Measurements from ENCODE around the gene ABCC4. TPM values are rescaled to one million over a fixed set of nuclear protein-coding genes. Genes with fewer than 3 reads are reported as not detected.

The ABCC4 gene
- total RNA-seq, 1 experiment from 2014 or later: 52.0 TPM

GRCh38 chr13:95248953-95249352 lies 52.3 kb downstream of the ABCC4 start:
- no peaks in the 10 kb centered on the region for H3K27me3 ChIP-seq (replicated peaks; ENCODE audit: insufficient read depth, low read depth, low read length, poor library complexity)
- no peak for DNase-seq (ENCODE audit: low spot score)
- no peak overlapping the region for H3K27ac ChIP-seq (ENCODE audit: low read depth, low read length, poor library complexity, severe bottlenecking)
- TF ChIP-seq EZH2 (IDR thresholded peaks at IDR 0.05; ENCODE audit: borderline replicate concordance, low read depth, low read length, poor library complexity, severe bottlenecking) (no peak), CTCF (conservative IDR thresholded peaks at IDR 0.05; ENCODE audit: low read depth, low read length) (no peak)
- CTCF ChIA-PET: no interaction called here
- H3K9me3 ChIP-seq (ENCODE audit: low read depth, low read length, poor library complexity, severe bottlenecking): no peaks in the 10 kb centered on the region
- POLR2A ChIA-PET (ENCODE audit: low non-redundant PET): no interaction called here
- H3K36me3 ChIP-seq (ENCODE audit: insufficient read depth, low read length, poor library complexity, severe bottlenecking): peaks cover 7% of the 10 kb centered on the region
- intact Hi-C loops (cut with micrococcal nuclease; ENCODE audit: unreplicated experiment): no loop called here
- BruUV-seq (replicated peaks): no TSS peak
- no peak overlapping the region for H3K4me3 ChIP-seq (ENCODE audit: low read depth, low read length, poor library complexity, severe bottlenecking)
- no peaks in the 10 kb centered on the region for H3K4me1 ChIP-seq (ENCODE audit: insufficient read depth, low read length, poor library complexity, severe bottlenecking)

GRCh38 chr13:95247852-95248251 lies 53.4 kb downstream of the ABCC4 start:
- POLR2A ChIA-PET (ENCODE audit: low non-redundant PET): no interaction called here
- H3K27me3 ChIP-seq (replicated peaks; ENCODE audit: insufficient read depth, low read depth, low read length, poor library complexity): no peaks in the 10 kb centered on the region
- no peak overlapping the region for H3K27ac ChIP-seq (ENCODE audit: low read depth, low read length, poor library complexity, severe bottlenecking)
- TF ChIP-seq CTCF (conservative IDR thresholded peaks at IDR 0.05; ENCODE audit: low read depth, low read length) (no peak), EZH2 (IDR thresholded peaks at IDR 0.05; ENCODE audit: borderline replicate concordance, low read depth, low read length, poor library complexity, severe bottlenecking) (no peak)
- H3K4me3 ChIP-seq (ENCODE audit: low read depth, low read length, poor library complexity, severe bottlenecking): no peak overlapping the region
- CTCF ChIA-PET: no interaction called here
- intact Hi-C loops (cut with micrococcal nuclease; ENCODE audit: unreplicated experiment): no loop called here
- peaks cover 7% of the 10 kb centered on the region for H3K36me3 ChIP-seq (ENCODE audit: insufficient read depth, low read length, poor library complexity, severe bottlenecking)
- no TSS peak for BruUV-seq (replicated peaks)
- no peak for DNase-seq (ENCODE audit: low spot score)
- H3K4me1 ChIP-seq (ENCODE audit: insufficient read depth, low read length, poor library complexity, severe bottlenecking): no peaks in the 10 kb centered on the region
- H3K9me3 ChIP-seq (ENCODE audit: low read depth, low read length, poor library complexity, severe bottlenecking): no peaks in the 10 kb centered on the region

GRCh38 chr13:95247171-95247570 lies 54.1 kb downstream of the ABCC4 start:
- H3K4me1 ChIP-seq (ENCODE audit: insufficient read depth, low read length, poor library complexity, severe bottlenecking): no peaks in the 10 kb centered on the region
- ChIA-PET CTCF (no interaction called here), POLR2A (ENCODE audit: low non-redundant PET) (no interaction called here)
- peaks cover 7% of the 10 kb centered on the region for H3K36me3 ChIP-seq (ENCODE audit: insufficient read depth, low read length, poor library complexity, severe bottlenecking)
- no TSS peak for BruUV-seq (replicated peaks)
- intact Hi-C loops (cut with micrococcal nuclease; ENCODE audit: unreplicated experiment): no loop called here
- no peak for DNase-seq (ENCODE audit: low spot score)
- no peaks in the 10 kb centered on the region for H3K27me3 ChIP-seq (replicated peaks; ENCODE audit: insufficient read depth, low read depth, low read length, poor library complexity)
- H3K27ac ChIP-seq (ENCODE audit: low read depth, low read length, poor library complexity, severe bottlenecking): no peak overlapping the region
- H3K4me3 ChIP-seq (ENCODE audit: low read depth, low read length, poor library complexity, severe bottlenecking): no peak overlapping the region
- no peaks in the 10 kb centered on the region for H3K9me3 ChIP-seq (ENCODE audit: low read depth, low read length, poor library complexity, severe bottlenecking)
- no peak for TF ChIP-seq CTCF (conservative IDR thresholded peaks at IDR 0.05; ENCODE audit: low read depth, low read length)
- no peak for TF ChIP-seq EZH2 (IDR thresholded peaks at IDR 0.05; ENCODE audit: borderline replicate concordance, low read depth, low read length, poor library complexity, severe bottlenecking)

Data from A673 (cell line).